WI38 (cell line): ENCODE results near the gene TFEB.

Experiments
- H3K4me3 ChIP-seq: 2 replicates; pipeline ENCODE4 v1.5.1; 2011; ENCODE audit warnings: low read depth, mild to moderate bottlenecking, control low read depth, low read length
- TF ChIP-seq, protein P1 (sequence below): IDR thresholded peaks from 2 replicates; pipeline ENCODE4 v1.5.1; 2012; ENCODE audit warnings: low read depth, mild to moderate bottlenecking, control low read depth, low read length

Gene TFEB

DNA sequence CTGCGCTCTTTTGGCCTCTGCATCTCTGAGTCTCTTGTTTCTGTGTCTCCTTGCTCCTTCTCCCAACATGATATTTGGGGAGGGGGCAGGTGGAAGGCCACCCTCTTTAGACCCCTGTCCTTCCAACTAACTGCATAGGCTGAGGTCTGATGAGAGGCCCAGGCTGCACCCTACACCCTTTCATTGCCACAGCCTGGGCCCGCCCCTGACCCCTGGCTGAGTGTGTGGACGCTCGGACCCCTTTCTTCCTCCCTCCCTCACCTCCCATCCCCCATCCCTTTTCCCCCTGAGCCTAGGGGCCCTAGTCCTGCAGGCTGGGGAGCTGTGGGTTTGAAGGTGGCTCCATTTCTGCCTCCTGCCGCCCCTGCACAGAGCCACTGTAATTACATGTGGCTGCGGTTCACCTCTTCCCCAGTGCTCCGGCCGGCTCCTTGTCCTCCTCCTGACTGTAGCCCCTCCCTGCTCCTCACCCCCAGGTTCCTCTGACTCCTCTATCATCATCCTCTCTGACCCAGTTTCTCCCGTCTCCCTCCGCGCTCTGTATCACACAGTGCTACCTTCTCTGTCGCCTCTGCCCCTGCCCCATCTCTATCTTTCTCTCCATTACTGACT lies 90.3 kb downstream of the TFEB start:
- TF ChIP-seq, protein P1, sequence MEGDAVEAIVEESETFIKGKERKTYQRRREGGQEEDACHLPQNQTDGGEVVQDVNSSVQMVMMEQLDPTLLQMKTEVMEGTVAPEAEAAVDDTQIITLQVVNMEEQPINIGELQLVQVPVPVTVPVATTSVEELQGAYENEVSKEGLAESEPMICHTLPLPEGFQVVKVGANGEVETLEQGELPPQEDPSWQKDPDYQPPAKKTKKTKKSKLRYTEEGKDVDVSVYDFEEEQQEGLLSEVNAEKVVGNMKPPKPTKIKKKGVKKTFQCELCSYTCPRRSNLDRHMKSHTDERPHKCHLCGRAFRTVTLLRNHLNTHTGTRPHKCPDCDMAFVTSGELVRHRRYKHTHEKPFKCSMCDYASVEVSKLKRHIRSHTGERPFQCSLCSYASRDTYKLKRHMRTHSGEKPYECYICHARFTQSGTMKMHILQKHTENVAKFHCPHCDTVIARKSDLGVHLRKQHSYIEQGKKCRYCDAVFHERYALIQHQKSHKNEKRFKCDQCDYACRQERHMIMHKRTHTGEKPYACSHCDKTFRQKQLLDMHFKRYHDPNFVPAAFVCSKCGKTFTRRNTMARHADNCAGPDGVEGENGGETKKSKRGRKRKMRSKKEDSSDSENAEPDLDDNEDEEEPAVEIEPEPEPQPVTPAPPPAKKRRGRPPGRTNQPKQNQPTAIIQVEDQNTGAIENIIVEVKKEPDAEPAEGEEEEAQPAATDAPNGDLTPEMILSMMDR = no peak
- H3K4me3 ChIP-seq = no peak overlapping the region

- no peak overlapping the region for H3K4me3 ChIP-seq
- TF ChIP-seq, protein P1 = no peak
These were observed 91.0 kb downstream of the TFEB start for GRCh38 chr6:41644297-41644879.

- TF ChIP-seq, protein P1 = no peak
- no peak overlapping the region for H3K4me3 ChIP-seq
These were observed 91.5 kb downstream of the TFEB start for GRCh38 chr6:41643899-41644269.

DNA sequence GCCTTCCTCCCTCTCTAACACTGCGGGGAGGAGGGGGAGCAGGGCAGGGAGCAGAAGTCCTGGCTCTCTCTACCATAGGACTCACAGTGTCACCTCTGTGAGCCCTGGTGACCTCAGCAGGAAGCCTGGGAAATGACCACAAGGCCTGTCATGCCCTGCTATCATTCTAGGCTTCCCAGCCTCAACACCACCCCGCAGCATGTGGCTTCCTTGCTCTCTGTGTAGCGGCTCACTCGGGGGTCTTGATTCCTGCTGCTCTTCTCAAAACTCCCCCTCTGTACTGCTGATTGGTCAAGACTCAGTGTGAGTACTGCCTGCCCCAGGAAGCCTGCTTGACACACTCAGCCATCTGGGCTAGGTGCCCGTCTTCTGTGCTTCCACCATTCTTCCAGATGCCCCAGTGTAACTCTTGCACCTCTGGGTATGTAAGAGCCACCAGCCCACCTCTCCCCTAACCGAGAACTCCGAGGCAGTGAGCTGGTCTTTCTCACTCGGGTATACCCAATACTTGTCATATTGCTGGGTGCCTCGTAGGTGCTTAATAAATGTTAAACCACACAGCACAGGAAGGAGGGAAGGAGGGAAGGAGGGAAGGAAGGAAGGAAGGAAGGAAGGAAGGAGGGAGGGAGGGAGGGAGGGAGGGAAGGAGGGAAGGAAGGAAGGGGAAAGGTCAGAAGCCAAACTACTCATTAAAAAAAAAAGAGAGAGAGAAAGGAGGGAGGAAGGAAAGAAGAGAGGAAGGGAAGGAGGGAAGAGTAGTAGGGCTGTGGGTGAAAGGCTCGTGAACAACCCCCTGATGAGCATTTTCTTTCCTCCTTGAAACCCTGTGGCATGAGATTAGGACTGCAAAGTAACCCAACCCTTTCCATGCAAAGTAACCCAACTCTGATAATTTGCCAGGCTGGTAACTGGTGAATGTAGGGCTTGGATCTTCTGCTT lies 92.2 kb downstream of the TFEB start:
- no peak overlapping the region for H3K4me3 ChIP-seq
- TF ChIP-seq, protein P1 = no peak

GRCh38 chr6:41642090-41642959 lies 93.1 kb downstream of the TFEB start:
- no peak overlapping the region for H3K4me3 ChIP-seq
- TF ChIP-seq, protein P1 = no peak

- no peak overlapping the region for H3K4me3 ChIP-seq
- TF ChIP-seq, protein P1 = no peak
These were observed 94.0 kb downstream of the TFEB start for GRCh38 chr6:41641352-41641925.
